Measurements from ENCODE around the gene MAPK8IP3.

GRCh38 chr16:1732071-1732470 is 26.1 kb downstream of the MAPK8IP3 start:
- TF ChIP-seq ZNF274 (IDR thresholded peaks at IDR 0.05; ENCODE audit: low read depth, low read length) (no peak), SUZ12 (IDR thresholded peaks at IDR 0.05; ENCODE audit: extremely low read depth, insufficient read depth, insufficient read length) (no peak)
